Common myeloid progenitor, CD34-positive (primary cell): ENCODE results near the gene DIDO1.
A peak's percentile ranks its signal among the peaks of the same experiment; 100 is the strongest.
"Not testable (repeated sequence)": the region's sequence is repeated elsewhere in the genome, so short reads cannot be mapped to it uniquely, and the experiment has no call there.

ENCODE experiments used
- CTCF ChIA-PET: fragments of 350-600 bp; sonication (Branson Sonifier 250); formaldehyde crosslinking; loops from one replicate; lab custom pipeline; 2021; ENCODE audit warnings: antibody characterized with exemption; lab: Charles Lee
- POLR2A ChIA-PET: fragments of 350-600 bp; sonication (Branson Sonifier 250); formaldehyde crosslinking; loops from one replicate; lab custom pipeline; 2021; ENCODE audit warnings: antibody characterized with exemption; lab: Charles Lee
- DNase-seq, 3 donors: peaks; one replicate each; pipeline versions ENCODE4 v3.0.0 to v3.0.0-alpha.2; 2013
- H3K27ac ChIP-seq, 2 experiments: 1 replicate in 1 of 2; 2 replicates in 1 of 2; pipeline ENCODE4 v1.7.0; 2013; ENCODE audit warnings: inconsistent platforms in 2 of 2, low read length in 2 of 2, mild to moderate bottlenecking in 2 of 2, low read depth in 1 of 2, moderate library complexity in 1 of 2; ENCODE audit not compliant: severe bottlenecking in 2 of 2, insufficient read depth in 1 of 2, poor library complexity in 1 of 2
- H3K27me3 ChIP-seq, 5 experiments: replicated peaks in 2 of 5; 1 replicate in 3 of 5; 2 replicates in 2 of 5; pipeline versions ENCODE4 v1.6.1 to v1.7.0; 2013; ENCODE audit warnings: low read length in 4 of 5, mild to moderate bottlenecking in 2 of 5, moderate library complexity in 2 of 5, inconsistent platforms in 1 of 5; ENCODE audit not compliant: insufficient read depth in 5 of 5, control insufficient read depth in 4 of 5
- H3K36me3 ChIP-seq, 4 experiments: 1 replicate in 2 of 4; 2 replicates in 2 of 4; pipeline versions ENCODE4 v1.6.1 to v1.7.0; 2013; ENCODE audit warnings: low read length in 3 of 4, control low read depth in 1 of 4, mild to moderate bottlenecking in 1 of 4; ENCODE audit not compliant: control insufficient read depth in 4 of 4, insufficient read depth in 4 of 4
- H3K4me1 ChIP-seq, 4 experiments: 1 replicate in 3 of 4; 2 replicates in 1 of 4; pipeline versions ENCODE4 v1.6.1 to v1.7.1; 2013; ENCODE audit warnings: low read length in 3 of 4, mild to moderate bottlenecking in 3 of 4, control low read depth in 1 of 4, inconsistent platforms in 1 of 4, moderate library complexity in 1 of 4; ENCODE audit not compliant: control insufficient read depth in 4 of 4, insufficient read depth in 4 of 4; ENCODE audit errors: control extremely low read depth in 1 of 4
- H3K4me3 ChIP-seq, 7 experiments: 1 replicate in 4 of 7; 2 replicates in 3 of 7; pipeline versions ENCODE4 v1.5.1 to v1.7.0; 2013; ENCODE audit warnings: mild to moderate bottlenecking in 7 of 7, low read length in 6 of 7, moderate library complexity in 6 of 7, inconsistent platforms in 2 of 7, low read depth in 2 of 7, control low read depth in 1 of 7; ENCODE audit not compliant: insufficient read depth in 4 of 7, control insufficient read depth in 1 of 7; ENCODE audit errors: extremely low read depth in 1 of 7
- H3K9me3 ChIP-seq, 5 experiments: 1 replicate in 4 of 5; 2 replicates in 1 of 5; pipeline versions ENCODE4 v1.6.1 to v1.7.1; 2013; ENCODE audit warnings: low read length in 4 of 5, mild to moderate bottlenecking in 2 of 5, inconsistent platforms in 1 of 5, low read depth in 1 of 5, moderate library complexity in 1 of 5; ENCODE audit not compliant: control insufficient read depth in 4 of 5, insufficient read depth in 2 of 5; ENCODE audit errors: control extremely low read depth in 1 of 5
- WGBS: methylation state at CpG from one replicate; pipeline ENCODE4 v1.1.5; 2013; ENCODE audit not compliant: insufficient coverage; 5-methylcytosine and 5-hydroxymethylcytosine counted together

The DIDO1 gene

GRCh38 chr20:62962221-62962879 lies 36.0 kb upstream of the DIDO1 start:
- 98% methylated on average over 29 of the region's 30 CpGs for WGBS
- Histone ChIP-seq H3K27ac (no peak overlapping the region), H3K9me3 (no peaks in the 10 kb centered on the region), H3K4me3 (no peak overlapping the region), H3K27me3 (no peaks in the 10 kb centered on the region), H3K4me1 (peaks cover 0 to 62% (median 41%) of the 10 kb centered on the region in 4 experiments), H3K36me3 (peaks cover 0 to 86% (median 46%) of the 10 kb centered on the region in 4 experiments)
- DNase-seq, result no peak
- CTCF ChIA-PET, result interaction anchor here (1.5 to 4.9 kb wide), 3 partner anchors 11 to 55 kb away, joined by 4 to 19 read pairs (median 6); no protein-coding TSS in a partner anchor
- POLR2A ChIA-PET, result no interaction called here

GRCh38 chr20:62961799-62962198 lies 35.5 kb upstream of the DIDO1 start:
- CTCF ChIA-PET, result interaction anchor here (1.1 to 4.9 kb wide), 3 partner anchors 11 to 54 kb away, joined by 3 to 19 read pairs (median 6); no protein-coding TSS in a partner anchor
- DNase-seq, result no peak
- H3K4me1 ChIP-seq, result peaks cover 0 to 68% (median 46%) of the 10 kb centered on the region in 4 experiments
- peaks cover 0 to 86% (median 48%) of the 10 kb centered on the region in 4 experiments for H3K36me3 ChIP-seq
- H3K27ac ChIP-seq, result no peak overlapping the region
- H3K4me3 ChIP-seq, result no peak overlapping the region
- WGBS, result 87% methylated on average over 7 of the region's 8 CpGs
- POLR2A ChIA-PET, result no interaction called here
- no peaks in the 10 kb centered on the region for H3K27me3 ChIP-seq
- no peaks in the 10 kb centered on the region for H3K9me3 ChIP-seq

GRCh38 chr20:62961310-62961783 lies 35.0 kb upstream of the DIDO1 start:
- H3K4me3 ChIP-seq, result no peak overlapping the region
- ChIA-PET POLR2A (no interaction called here), CTCF (interaction anchor here (1.1 to 1.5 kb wide), 2 partner anchors 12 to 18 kb away, joined by 3 to 6 read pairs; no protein-coding TSS in a partner anchor)
- WGBS, result 88% methylated on average over 13 of the region's 19 CpGs
- peaks cover 0 to 86% (median 47%) of the 10 kb centered on the region in 4 experiments for H3K36me3 ChIP-seq
- H3K4me1 ChIP-seq, result peaks cover 0 to 72% (median 49%) of the 10 kb centered on the region in 4 experiments
- no peak for DNase-seq
- H3K9me3 ChIP-seq, result no peaks in the 10 kb centered on the region
- H3K27ac ChIP-seq, result no peak overlapping the region
- H3K27me3 ChIP-seq, result no peaks in the 10 kb centered on the region

- peaks cover 0 to 75% (median 56%) of the 10 kb centered on the region in 4 experiments for H3K4me1 ChIP-seq
- ChIA-PET POLR2A (interaction anchor here (1.7 kb wide), 1 partner anchor 60 kb away, joined by 3 read pairs; no protein-coding TSS in a partner anchor), CTCF (interaction anchor here (0.9 to 2.1 kb wide), 9 partner anchors 10 to 70 kb away, joined by 3 to 15 read pairs (median 6); no protein-coding TSS in a partner anchor)
- WGBS, result 95% methylated on average over 8 of the region's 31 CpGs
- not testable (repeated sequence) for DNase-seq, H3K9me3 ChIP-seq, H3K27ac ChIP-seq, H3K4me3 ChIP-seq, H3K27me3 ChIP-seq
- peaks cover 0 to 90% (median 47%) of the 10 kb centered on the region in 4 experiments for H3K36me3 ChIP-seq
Measured at GRCh38 chr20:62960446-62961309, 34.4 kb upstream of the DIDO1 start.

GRCh38 chr20:62959998-62960436 lies 33.7 kb upstream of the DIDO1 start:
- H3K4me1 ChIP-seq, result peaks cover 0 to 75% (median 59%) of the 10 kb centered on the region in 4 experiments
- H3K36me3 ChIP-seq, result peaks cover 0 to 86% (median 43%) of the 10 kb centered on the region in 4 experiments
- POLR2A ChIA-PET, result interaction anchor here (1.7 kb wide), 1 partner anchor 59 kb away, joined by 3 read pairs; no protein-coding TSS in a partner anchor
- H3K27ac ChIP-seq, result no peak overlapping the region
- 92% methylated on average over 20 of the region's 20 CpGs for WGBS
- DNase-seq, result peak in 1 of 3 donors; percentile 31
- CTCF ChIA-PET, result interaction anchor here (0.9 to 2.1 kb wide), 13 partner anchors 11 to 69 kb away, joined by 3 to 15 read pairs (median 5); no protein-coding TSS in a partner anchor
- no peaks in the 10 kb centered on the region for H3K27me3 ChIP-seq
- no peaks in the 10 kb centered on the region for H3K9me3 ChIP-seq
- peak overlapping the region in 1 of 7 experiments; percentile 19 for H3K4me3 ChIP-seq

- peak overlapping the region in 1 of 7 experiments; percentile 19 for H3K4me3 ChIP-seq
- POLR2A ChIA-PET, result interaction anchor here (0.9 to 1.7 kb wide), 3 partner anchors 21 to 59 kb away, joined by 3 to 5 read pairs (median 3); partner anchors contain the start of gene GID8
Measured at GRCh38 chr20:62959101-62959971, 33.0 kb upstream of the DIDO1 start.

More at GRCh38 chr20:62959101-62959971, 33.0 kb upstream of the DIDO1 start:
- H3K27me3 ChIP-seq, result no peaks in the 10 kb centered on the region
- CTCF ChIA-PET, result interaction anchor here (0.7 to 2.1 kb wide), 16 partner anchors 11 to 69 kb away, joined by 3 to 15 read pairs (median 4); no protein-coding TSS in a partner anchor
- H3K36me3 ChIP-seq, result peaks cover 0 to 79% (median 39%) of the 10 kb centered on the region in 4 experiments
- no peaks in the 10 kb centered on the region for H3K9me3 ChIP-seq
- WGBS, result 8% methylated on average over 37 of the region's 43 CpGs
- H3K4me1 ChIP-seq, result peaks cover 0 to 75% (median 63%) of the 10 kb centered on the region in 4 experiments
- DNase-seq, result peak in 2 of 3 donors; percentile 90 to 92
- H3K27ac ChIP-seq, result no peak overlapping the region
